H1 (cell line): ENCODE results near the gene TMPRSS3. TPM values are rescaled to one million over a fixed set of nuclear protein-coding genes. Genes with fewer than 3 reads are reported as not detected.

Experiments
- CTCF ChIA-PET: fragments of 300-600 bp; sonication (Branson Sonifier 250); formaldehyde crosslinking; loops from one replicate; lab custom pipeline; 2021; ENCODE audit not compliant: partially characterized antibody; lab: Charles Lee
- POLR2A ChIA-PET: fragments of 300-600 bp; sonication (Branson Sonifier 250); formaldehyde crosslinking; loops from one replicate; lab custom pipeline; 2021; ENCODE audit warnings: inconsistent platforms; ENCODE audit not compliant: partially characterized antibody; lab: Charles Lee
- DNase-seq, 2 experiments: peaks; one replicate each; pipeline versions ENCODE4 v3.0.0 to v3.0.0-alpha.2; 2010 to 2022; ENCODE audit warnings: low spot score in 2 of 2, low read depth in 1 of 2, mixed read lengths in 1 of 2
- FAIRE-seq: peaks from 2 replicates; lab custom pipeline; 2011; peaks lifted over from hg19 to GRCh38; lab: Jason Lieb, UNC
- H2AFZ ChIP-seq: 2 replicates; pipeline ENCODE4 v1.8.1; 2012; ENCODE audit warnings: low read length, inconsistent platforms
- H2AK5ac ChIP-seq: 2 replicates; pipeline ENCODE4 v1.6.1; 2013; ENCODE audit warnings: low read depth, low read length
- H2BK120ac ChIP-seq: replicated peaks from 2 replicates; pipeline ENCODE3; 2013; ENCODE audit warnings: low read depth, low read length, inconsistent platforms
- H2BK12ac ChIP-seq: 2 replicates; pipeline ENCODE4 v1.6.1; 2013; ENCODE audit warnings: low read depth, low read length
- H2BK15ac ChIP-seq: 2 replicates; pipeline ENCODE4 v1.6.1; 2013; ENCODE audit warnings: low read length
- H2BK20ac ChIP-seq: 2 replicates; pipeline ENCODE4 v1.6.1; 2013; ENCODE audit warnings: low read length
- H2BK5ac ChIP-seq: 2 replicates; pipeline ENCODE4 v1.6.1; 2013; ENCODE audit warnings: low read depth, low read length
- H3K14ac ChIP-seq: 2 replicates; pipeline ENCODE4 v1.6.1; 2013; ENCODE audit warnings: inconsistent platforms; ENCODE audit not compliant: insufficient read length
- H3K18ac ChIP-seq: 2 replicates; pipeline ENCODE4 v1.6.1; 2013; ENCODE audit warnings: low read length; ENCODE audit errors: extremely low read depth
- H3K23ac ChIP-seq: 2 replicates; pipeline ENCODE4 v1.6.1; 2013; ENCODE audit warnings: inconsistent platforms; ENCODE audit not compliant: insufficient read length
- H3K23me2 ChIP-seq: 2 replicates; pipeline ENCODE4 v1.6.1; 2013; ENCODE audit warnings: low read depth, low read length
- H3K27ac ChIP-seq: 2 replicates; pipeline ENCODE4 v1.6.1; 2011; ENCODE audit warnings: low read depth, low read length, inconsistent platforms
- H3K27me3 ChIP-seq, 4 experiments: replicated peaks in 1 of 4; 1 replicate in 1 of 4; 2 replicates in 3 of 4; pipeline versions ENCODE4 v1.6.1 to v1.8.1; 2011 to 2013; ENCODE audit warnings: low read length in 3 of 4, mild to moderate bottlenecking in 3 of 4, inconsistent platforms in 2 of 4, mixed read lengths in 2 of 4, moderate library complexity in 1 of 4; ENCODE audit not compliant: control insufficient read depth in 3 of 4, insufficient read depth in 3 of 4; ENCODE audit errors: extremely low read depth in 1 of 4
- H3K36me3 ChIP-seq, 4 experiments: 2 replicates each; pipeline versions ENCODE4 v1.6.1 to v1.8.1; 2011 to 2013; ENCODE audit warnings: mild to moderate bottlenecking in 4 of 4, low read length in 3 of 4, moderate library complexity in 2 of 4, control low read depth in 1 of 4, inconsistent platforms in 1 of 4; ENCODE audit not compliant: insufficient read depth in 4 of 4, control insufficient read depth in 2 of 4
- H3K4ac ChIP-seq: replicated peaks from 2 replicates; pipeline ENCODE3; 2013; ENCODE audit warnings: low read length, low read depth, mixed read lengths, inconsistent platforms; ENCODE audit not compliant: insufficient read length
- H3K4me1 ChIP-seq, 4 experiments: replicated peaks in 1 of 4; 1 replicate in 1 of 4; 2 replicates in 3 of 4; pipeline versions ENCODE4 v1.6.1 to v1.8.1; 2011 to 2013; ENCODE audit warnings: low read length in 3 of 4, inconsistent platforms in 2 of 4, mixed read lengths in 1 of 4; ENCODE audit not compliant: insufficient read depth in 4 of 4, control insufficient read depth in 3 of 4
- H3K4me2 ChIP-seq, 2 experiments: 2 replicates each; pipeline versions ENCODE4 v1.6.1 to v1.8.1; 2011 to 2013; ENCODE audit warnings: low read depth in 2 of 2, low read length in 2 of 2, control low read depth in 1 of 2, inconsistent platforms in 1 of 2, mild to moderate bottlenecking in 1 of 2; ENCODE audit not compliant: insufficient read depth in 1 of 2
- H3K4me3 ChIP-seq, 4 experiments: fragments of 200-600, 300-600 bp in 1 of 4; sonication (generic), shearing (Covaris generic), sonication (Bioruptor Twin) in 1 of 4; 2 replicates each; pipeline versions ENCODE4 v1.5.1 to v1.8.1; 2011 to 2016; ENCODE audit warnings: low read length in 4 of 4, low read depth in 3 of 4, control low read depth in 2 of 4, inconsistent platforms in 2 of 4, mild to moderate bottlenecking in 2 of 4, mixed read lengths in 1 of 4, moderate library complexity in 1 of 4; ENCODE audit not compliant: insufficient read depth in 2 of 4; ENCODE audit errors: extremely low read depth in 1 of 4
- H3K56ac ChIP-seq: replicated peaks from 2 replicates; pipeline ENCODE3; 2013; ENCODE audit warnings: low read depth, mild to moderate bottlenecking, mixed read lengths, low read length, inconsistent platforms; ENCODE audit not compliant: insufficient read length
- H3K79me1 ChIP-seq: 2 replicates; pipeline ENCODE4 v1.6.1; 2013; ENCODE audit warnings: low read depth, low read length, control low read depth
- H3K79me2 ChIP-seq, 2 experiments: 2 replicates each; pipeline versions ENCODE4 v1.6.1 to v1.8.1; 2012 to 2013; ENCODE audit warnings: low read length in 2 of 2, mild to moderate bottlenecking in 2 of 2, inconsistent platforms in 1 of 2; ENCODE audit not compliant: insufficient read depth in 2 of 2, control insufficient read depth in 1 of 2
- H3K9ac ChIP-seq, 4 experiments: replicated peaks in 1 of 4; 1 replicate in 1 of 4; 2 replicates in 3 of 4; pipeline versions ENCODE4 v1.6.1 to v1.8.1; 2011 to 2013; ENCODE audit warnings: low read depth in 3 of 4, low read length in 3 of 4, control low read depth in 2 of 4, mild to moderate bottlenecking in 2 of 4, moderate library complexity in 2 of 4, inconsistent platforms in 1 of 4; ENCODE audit errors: extremely low read depth in 1 of 4
- H3K9me3 ChIP-seq, 2 experiments: 2 replicates each; pipeline versions ENCODE4 v1.6.1 to v1.8.1; 2012 to 2013; ENCODE audit warnings: mild to moderate bottlenecking in 2 of 2, moderate library complexity in 2 of 2, control low read depth in 1 of 2, inconsistent platforms in 1 of 2, low read depth in 1 of 2, low read length in 1 of 2, mixed read lengths in 1 of 2; ENCODE audit not compliant: insufficient read depth in 2 of 2
- H4K20me1 ChIP-seq, 2 experiments: replicated peaks in 1 of 2; 2 replicates each; pipeline versions ENCODE3 to v1.8.1; 2011 to 2013; ENCODE audit warnings: inconsistent platforms in 2 of 2, low read length in 2 of 2, mild to moderate bottlenecking in 1 of 2; ENCODE audit not compliant: insufficient read depth in 2 of 2, control insufficient read depth in 1 of 2
- H4K5ac ChIP-seq: 2 replicates; pipeline ENCODE4 v1.6.1; 2013; ENCODE audit warnings: low read length, low read depth, mixed read lengths, inconsistent platforms; ENCODE audit not compliant: insufficient read length
- H4K8ac ChIP-seq: 2 replicates; pipeline ENCODE4 v1.8.0; 2013; ENCODE audit warnings: mild to moderate bottlenecking, moderate library complexity, low read length, inconsistent platforms; ENCODE audit not compliant: insufficient read depth; ENCODE audit errors: extremely low read depth
- H4K91ac ChIP-seq: replicated peaks from 2 replicates; pipeline ENCODE3; 2013; ENCODE audit warnings: low read length, mixed read lengths, inconsistent platforms; ENCODE audit not compliant: insufficient read length
- BACH1 ChIP-seq: IDR thresholded peaks from 2 replicates; pipeline ENCODE4 v1.6.1; 2012; ENCODE audit warnings: low read length, improper control_type of control experiment
- CHD1 ChIP-seq: IDR thresholded peaks from 2 replicates; pipeline ENCODE4 v1.6.1; 2012; ENCODE audit warnings: low read depth, low read length, improper control_type of control experiment
- RAD21 ChIP-seq, 2 experiments: IDR thresholded peaks in 1 of 2; conservative IDR thresholded peaks in 1 of 2; 2 replicates each; pipeline ENCODE4 v1.6.1; 2011; ENCODE audit warnings: low read depth in 2 of 2, low read length in 2 of 2, improper control_type of control experiment in 1 of 2, inconsistent platforms in 1 of 2, mild to moderate bottlenecking in 1 of 2, moderate library complexity in 1 of 2
- TCF12 ChIP-seq: IDR thresholded peaks from 2 replicates; pipeline ENCODE4 v1.6.1; 2011; ENCODE audit warnings: low read depth, mild to moderate bottlenecking, low read length
- WGBS, 2 experiments: shearing (Covaris generic) in 1 of 2; methylation state at CpG; one replicate each; pipeline versions ENCODE4 v1.1.6 to v1.1.7; 2013 to 2015; ENCODE audit warnings: low lambda C conversion rate in 2 of 2, mixed read lengths in 2 of 2, inconsistent platforms in 1 of 2, low coverage in 1 of 2, missing lambda C conversion rate in 1 of 2; ENCODE audit not compliant: insufficient replicate concordance in 2 of 2, insufficient coverage in 1 of 2, insufficient read length in 1 of 2; ENCODE audit errors: extremely low coverage in 1 of 2, missing lambda C conversion rate in 1 of 2; 5-methylcytosine and 5-hydroxymethylcytosine counted together
- polyA plus RNA-seq, 7 experiments: library from polyadenylated mRNA; depleted of rRNA in 3 of 7; stranded (reverse) in 5 of 7; unstranded in 2 of 7; fragments of >200 nt in 5 of 7; fragments of 200-250 nt in 2 of 7; gene quantifications; 1 replicate in 5 of 7; 2 replicates in 1 of 7; 4 replicates in 1 of 7; pipeline versions ENCODE4 v1.2.1 to v1.2.3, GENCODE V29; 2011 to 2013; ENCODE audit warnings: missing spikeins in 2 of 7, mixed read lengths in 2 of 7
- total RNA-seq: library from RNA; stranded (reverse); fragmentation: NEBNext Ultra II Directional; extraction: Animal tissue kit (Norgen Biotek cat#: 25700); gene quantifications from 2 replicates; pipeline ENCODE4 v1.2.1, GENCODE V29; 2021
- TF ChIP-seq, protein P1 (sequence below): IDR thresholded peaks from 2 replicates; pipeline ENCODE4 v1.6.1; 2012; ENCODE audit warnings: inconsistent platforms

The TMPRSS3 gene
- total and polyA plus RNA-seq, 2 of the 8 experiments (the other 6 are each of a cell fraction or from before 2014, with no cell fraction given): 0.38 TPM; not detected in 1

DNA sequence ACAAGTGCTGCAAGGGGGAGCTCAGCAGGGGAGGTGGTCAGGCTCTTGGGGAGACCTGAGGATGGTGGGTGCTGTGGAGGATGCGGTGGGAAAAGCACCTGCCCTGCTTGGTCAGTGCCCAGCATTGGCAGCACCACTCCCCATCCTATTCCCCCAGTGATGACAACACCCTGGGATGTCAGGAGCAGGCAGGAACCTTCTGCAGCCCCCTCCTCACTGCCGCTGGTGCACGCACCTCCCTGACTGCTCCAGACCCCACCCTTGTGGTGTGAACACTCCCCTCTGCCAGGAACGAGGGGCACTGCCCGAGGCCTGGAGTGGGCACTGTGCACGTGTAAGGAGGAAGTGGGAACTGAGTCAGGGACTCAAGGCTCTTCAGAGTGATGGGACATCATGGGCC is 12.5 kb downstream of the TMPRSS3 start:
- no peak overlapping the region for H3K4me2 ChIP-seq
- H3K9ac ChIP-seq: no peak overlapping the region
- H3K27ac ChIP-seq: no peak overlapping the region
- CTCF ChIA-PET: interaction anchor here (1.3 to 2.9 kb wide), 6 partner anchors 12 to 73 kb away, joined by 4 to 29 read pairs (median 12); partner anchors contain the start of gene TFF1
- no peaks in the 10 kb centered on the region for H3K23me2 ChIP-seq
- H3K79me2 ChIP-seq: no peaks in the 10 kb centered on the region
- no peak overlapping the region for H2AK5ac ChIP-seq
- no peak overlapping the region for H3K4me3 ChIP-seq
- H3K23ac ChIP-seq: no peak overlapping the region
- no peaks in the 10 kb centered on the region for H3K4me1 ChIP-seq
- H3K36me3 ChIP-seq: no peaks in the 10 kb centered on the region
- H3K79me1 ChIP-seq: no peaks in the 10 kb centered on the region; the same call in 1 of the 2 replicates
- H3K4ac ChIP-seq: no peak overlapping the region
- no peak overlapping the region for H2BK15ac ChIP-seq
- POLR2A ChIA-PET: no interaction called here
- no peak overlapping the region for H2BK20ac ChIP-seq
- no peak overlapping the region for H4K5ac ChIP-seq
- H3K27me3 ChIP-seq: no peaks in the 10 kb centered on the region
- H2BK12ac ChIP-seq: no peak overlapping the region
- no peak overlapping the region for H3K18ac ChIP-seq
- peaks cover 0 to 3% of the 10 kb centered on the region in 2 experiments for H4K20me1 ChIP-seq
- H3K9me3 ChIP-seq: peaks cover 0 to 3% of the 10 kb centered on the region in 2 experiments; a peak in 1 of 4 replicates
- no peak overlapping the region for H4K91ac ChIP-seq
- no peak overlapping the region for H3K56ac ChIP-seq
- no peak overlapping the region for H3K14ac ChIP-seq
- H2BK5ac ChIP-seq: no peak overlapping the region
- no peak overlapping the region for H4K8ac ChIP-seq
- H2BK120ac ChIP-seq: no peak overlapping the region
- no peak for FAIRE-seq
- WGBS, 2 experiments: 82% methylated on average over 6 of the region's 6 CpGs; no CpG with 5 or more reads in 1 of the 2 experiments
- no peak for DNase-seq
- no peak overlapping the region for H2AFZ ChIP-seq
- no peak for TF ChIP-seq BACH1
- no peak for TF ChIP-seq TCF12
- TF ChIP-seq CHD1: no peak
- TF ChIP-seq RAD21 (IDR thresholded peaks at IDR 0.05 in 1 of 2, conservative IDR thresholded peaks at IDR 0.05 in 1 of 2; ENCODE audit: low read depth in 2 of 2, low read length in 2 of 2): no peak
- TF ChIP-seq, protein P1, sequence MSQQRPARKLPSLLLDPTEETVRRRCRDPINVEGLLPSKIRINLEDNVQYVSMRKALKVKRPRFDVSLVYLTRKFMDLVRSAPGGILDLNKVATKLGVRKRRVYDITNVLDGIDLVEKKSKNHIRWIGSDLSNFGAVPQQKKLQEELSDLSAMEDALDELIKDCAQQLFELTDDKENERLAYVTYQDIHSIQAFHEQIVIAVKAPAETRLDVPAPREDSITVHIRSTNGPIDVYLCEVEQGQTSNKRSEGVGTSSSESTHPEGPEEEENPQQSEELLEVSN: no peak
